Occipital lobe (tissue), 2 donors: ENCODE results near the gene DACT2. TPM values are rescaled to one million over a fixed set of nuclear protein-coding genes. Genes with fewer than 3 reads are reported as not detected.
A peak's percentile ranks its signal among the peaks of the same experiment; 100 is the strongest.
"Not testable (repeated sequence)": the region's sequence is repeated elsewhere in the genome, so short reads cannot be mapped to it uniquely, and the experiment has no call there.

Experiments used
- DNase-seq: peaks from one replicate; lab custom pipeline; 2025; lab: John Stamatoyannopoulos, UW
- total RNA-seq: library from RNA; depleted of rRNA; stranded (reverse); fragments of >200 nt; gene quantifications from one replicate; pipeline ENCODE4 v1.2.3, GENCODE V29; 2014

Gene DACT2
- total RNA-seq, 1 donor from 2014 or later: 0.62 TPM

- DNase-seq: no peak
Observed at GRCh38 chr6:168302534-168302933, 17.0 kb downstream of the DACT2 start.

GRCh38 chr6:168301648-168302398 is 17.8 kb downstream of the DACT2 start:
- no peak for DNase-seq

DNA sequence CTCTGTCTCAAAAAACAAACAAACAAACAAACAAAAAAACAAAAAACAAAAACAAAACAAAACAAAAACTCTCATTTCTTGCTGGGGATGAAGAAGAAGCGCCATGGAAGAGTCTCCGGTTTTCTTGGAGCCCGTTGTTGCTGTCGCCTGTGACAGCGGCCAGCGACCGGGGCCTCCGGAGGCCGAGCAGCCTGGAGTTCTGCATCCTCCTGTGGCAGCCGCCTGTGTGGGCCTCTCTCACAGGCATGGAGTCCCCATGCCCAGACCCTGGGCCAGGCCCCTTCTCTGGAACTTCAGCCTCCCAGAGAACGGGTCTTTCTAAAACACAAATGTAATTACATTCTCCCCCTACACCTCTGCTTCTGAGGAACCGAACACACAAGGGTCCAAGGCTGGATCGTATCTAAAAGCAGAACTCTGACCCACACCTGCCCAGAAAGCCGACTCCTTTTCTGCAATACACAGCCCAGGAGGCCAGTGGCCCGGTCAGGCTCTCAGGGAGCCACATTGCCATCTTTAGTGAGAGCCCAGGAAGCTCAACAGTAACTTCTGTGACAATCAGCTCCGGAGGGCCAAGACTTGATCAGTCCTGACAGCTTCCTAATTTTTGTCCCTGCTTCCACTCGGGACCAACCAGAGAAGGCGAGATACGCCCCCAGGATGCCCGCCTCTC is 18.5 kb downstream of the DACT2 start:
- DNase-seq: no peak

GRCh38 chr6:168299541-168300511 is 19.8 kb downstream of the DACT2 start:
- DNase-seq: peak; percentile 28

DNA sequence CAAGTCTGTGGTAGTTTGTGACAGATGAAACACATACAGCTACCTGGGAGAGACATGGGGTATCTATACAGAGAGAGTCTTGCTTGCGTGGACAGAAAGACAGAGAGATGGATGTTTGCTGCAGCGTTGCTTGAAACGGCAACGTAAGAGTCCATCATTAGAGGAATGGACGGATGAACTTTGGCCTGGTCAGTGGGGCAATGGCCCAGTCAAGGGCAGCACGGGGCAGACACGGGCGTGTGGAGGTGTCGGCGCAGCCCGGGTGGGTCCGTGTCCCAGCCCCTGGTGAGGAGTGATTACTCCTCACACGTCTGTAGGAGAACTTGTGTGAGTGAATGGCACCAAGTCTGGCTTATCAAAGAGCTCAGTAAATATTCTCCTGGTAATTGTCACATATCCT is 21.9 kb downstream of the DACT2 start:
- DNase-seq: no peak

GRCh38 chr6:168294901-168295300 is 24.7 kb downstream of the DACT2 start:
- no peak for DNase-seq

- no peak for DNase-seq
Observed at GRCh38 chr6:168293636-168294530, 25.7 kb downstream of the DACT2 start.

DNA sequence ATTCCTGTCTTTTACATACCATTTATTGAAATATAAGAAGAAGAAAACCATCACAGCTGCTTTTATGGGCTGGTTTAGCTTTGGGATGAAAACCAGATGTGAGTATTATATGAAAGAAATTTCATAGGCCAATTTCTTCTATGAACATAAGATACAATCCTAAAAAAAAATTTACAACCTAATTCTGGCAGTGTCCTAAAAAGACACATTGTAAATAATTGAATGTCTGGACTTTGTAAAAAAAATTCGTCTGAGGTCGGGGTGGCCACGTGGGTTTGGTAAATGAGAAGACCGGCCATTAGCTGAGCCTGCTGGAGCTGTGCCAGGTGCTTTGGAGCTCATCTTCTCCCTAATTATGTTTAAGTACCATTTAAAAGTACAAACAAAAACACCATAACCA is 26.8 kb downstream of the DACT2 start:
- DNase-seq: no peak

DNA sequence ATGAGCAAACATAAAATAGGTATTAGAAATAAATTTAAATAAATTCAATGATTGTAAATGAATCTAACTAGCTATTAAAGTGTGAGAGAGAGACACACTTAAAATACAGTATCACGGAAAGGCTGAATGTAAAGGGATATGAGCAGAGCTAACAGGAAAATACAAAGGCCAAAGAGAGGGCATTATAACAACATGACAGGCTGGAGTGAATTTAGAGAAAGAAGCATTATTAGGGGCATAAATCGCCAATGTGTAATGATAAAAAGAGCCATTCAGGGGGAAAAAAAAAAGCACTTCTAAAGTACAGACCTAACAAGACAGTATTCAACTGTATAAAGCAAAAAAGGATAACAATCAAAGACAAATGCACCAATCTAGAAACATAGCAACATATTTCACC is 28.1 kb downstream of the DACT2 start:
- no peak for DNase-seq

DNA sequence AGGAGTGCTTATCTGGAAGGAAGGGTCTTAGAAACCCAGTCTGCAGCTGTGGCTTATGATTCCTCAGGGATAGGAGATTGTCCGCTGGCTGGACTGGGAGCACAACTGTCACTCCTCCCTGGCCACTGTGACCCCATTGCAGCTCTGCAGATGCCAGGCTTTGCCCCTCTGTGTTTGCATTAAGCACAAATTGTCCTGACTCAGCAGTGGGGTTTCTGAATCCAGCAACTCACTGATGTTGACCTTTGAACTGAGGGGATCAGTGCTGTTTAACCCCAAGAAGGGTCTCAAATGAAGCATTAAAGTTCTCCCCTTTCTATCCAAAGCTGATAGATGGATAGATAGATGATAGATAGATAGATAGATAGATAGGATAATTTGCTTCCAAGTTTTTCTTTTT is 29.5 kb downstream of the DACT2 start:
- no peak for DNase-seq

DNA sequence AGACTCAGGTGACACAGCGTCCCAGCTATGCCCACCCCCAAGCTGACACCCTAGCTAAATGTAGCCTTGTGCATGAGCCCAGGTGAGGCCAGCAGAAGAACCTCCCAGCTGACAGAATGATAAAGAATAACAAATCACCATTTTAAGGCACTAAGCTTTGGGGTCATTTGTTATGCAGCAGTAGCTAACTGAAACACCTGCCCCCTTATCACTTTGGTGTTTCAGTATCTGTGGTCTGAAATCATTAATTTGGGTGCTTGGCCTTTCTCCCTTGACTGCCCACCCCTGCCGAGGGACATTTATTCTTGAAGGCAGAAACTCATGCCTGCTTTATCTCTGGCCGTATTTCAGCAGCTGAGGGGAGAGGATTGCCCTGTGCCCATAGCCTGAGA is 30.0 kb downstream of the DACT2 start:
- no peak for DNase-seq

GRCh38 chr6:168288781-168289570 is 30.6 kb downstream of the DACT2 start:
- no peak for DNase-seq

- DNase-seq: not testable (repeated sequence)
Observed at GRCh38 chr6:168287460-168287859, 32.1 kb downstream of the DACT2 start.

DNA sequence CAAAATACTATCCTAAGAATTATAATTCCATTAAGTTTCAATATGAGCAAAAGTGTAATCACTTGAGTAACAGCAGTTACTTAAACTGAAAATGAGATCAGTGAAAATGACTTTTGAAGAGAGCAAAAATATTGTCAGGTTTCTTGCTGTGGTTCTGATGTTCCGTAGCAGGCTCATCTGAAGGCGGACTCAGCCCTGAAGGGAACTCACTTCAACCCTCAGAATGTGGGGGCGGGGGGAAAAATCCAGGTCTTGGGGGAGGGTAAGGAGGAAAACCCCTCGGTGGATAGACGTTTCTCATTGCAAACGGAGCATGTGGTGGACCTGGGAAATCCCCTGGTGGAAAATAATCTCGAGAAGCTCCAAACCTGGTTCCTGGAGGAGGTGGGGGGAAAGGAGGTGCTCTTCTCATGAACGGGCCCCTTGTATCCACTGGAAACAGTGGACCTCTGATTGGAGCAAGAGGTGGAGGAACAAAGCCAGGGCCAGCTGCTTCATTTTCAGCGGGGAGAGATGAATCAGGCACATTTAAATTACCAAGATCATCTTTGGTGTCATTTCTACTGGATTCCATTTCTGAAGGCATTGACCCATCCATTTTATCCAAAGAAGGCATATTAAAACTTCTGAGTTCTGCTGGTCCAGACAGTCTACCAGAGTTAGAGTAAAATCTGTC is 32.7 kb downstream of the DACT2 start:
- not testable (repeated sequence) for DNase-seq

GRCh38 chr6:168286116-168286515 is 33.5 kb downstream of the DACT2 start:
- DNase-seq: no peak

- DNase-seq: no peak
Observed at GRCh38 chr6:168285456-168285855, 34.1 kb downstream of the DACT2 start.

DNA sequence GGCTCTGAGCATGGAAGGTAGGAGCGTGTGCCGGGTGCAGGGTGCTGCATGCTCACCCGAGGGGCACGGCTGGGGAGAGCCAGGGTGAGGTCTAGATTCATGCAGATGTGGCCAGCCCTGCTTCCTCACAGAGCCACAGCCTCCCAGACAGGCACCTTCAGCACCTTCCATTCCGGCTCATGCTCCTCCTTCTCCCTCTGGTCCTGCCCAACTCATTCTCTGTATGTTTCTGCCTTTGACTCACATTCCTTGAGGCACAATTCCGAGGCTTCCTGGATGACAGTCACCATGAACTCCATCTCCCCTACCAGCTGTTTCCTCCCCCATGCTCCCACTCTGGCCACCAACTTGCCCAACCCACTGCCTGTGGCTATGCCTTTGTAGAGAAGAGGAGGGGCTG is 35.4 kb downstream of the DACT2 start:
- no peak for DNase-seq

DNA sequence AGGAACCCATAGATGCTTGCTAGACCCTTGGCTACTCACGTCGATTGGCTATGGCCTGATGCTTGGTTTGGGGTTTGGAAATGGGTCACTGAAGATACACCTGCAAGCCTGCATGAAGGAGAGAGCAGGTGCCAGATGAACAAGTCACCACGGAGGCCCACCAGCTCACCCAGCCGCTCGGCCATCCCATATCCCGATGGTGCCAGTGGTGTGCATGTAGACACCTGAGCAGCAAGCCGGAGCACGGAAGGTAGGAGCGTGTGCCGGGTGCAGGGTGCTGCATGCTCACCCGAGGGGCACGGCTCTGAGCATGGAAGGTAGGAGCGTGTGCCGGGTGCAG is 35.9 kb downstream of the DACT2 start:
- DNase-seq: no peak

GRCh38 chr6:168282985-168283685 is 36.4 kb downstream of the DACT2 start:
- no peak for DNase-seq
